ENCODE data around the gene RAP1GDS1.
"Not testable (repeated sequence)": the region's sequence is repeated elsewhere in the genome, so short reads cannot be mapped to it uniquely, and the experiment has no call there.

Gene RAP1GDS1

GRCh38 chr4:98433691-98434090 is 172.5 kb downstream of the RAP1GDS1 start:
- DNase-seq (ENCODE audit: low spot score): no peak

GRCh38 chr4:98434816-98435215 is 173.6 kb downstream of the RAP1GDS1 start:
- no peak for DNase-seq (ENCODE audit: low spot score)

- DNase-seq (ENCODE audit: low spot score): no peak
These were observed 183.2 kb downstream of the RAP1GDS1 start for GRCh38 chr4:98444371-98444770.

- DNase-seq (ENCODE audit: low spot score): no peak
These were observed 185.6 kb downstream of the RAP1GDS1 start for GRCh38 chr4:98446499-98447375.

- DNase-seq (ENCODE audit: low spot score): no peak
These were observed 186.5 kb downstream of the RAP1GDS1 start for GRCh38 chr4:98447648-98448047.

- DNase-seq (ENCODE audit: low spot score): no peak
These were observed 187.7 kb downstream of the RAP1GDS1 start for GRCh38 chr4:98448908-98449307.

GRCh38 chr4:98452091-98452490 is 190.9 kb downstream of the RAP1GDS1 start:
- no peak for DNase-seq (ENCODE audit: low spot score)

GRCh38 chr4:98457422-98457821 is 196.2 kb downstream of the RAP1GDS1 start:
- not testable (repeated sequence) for DNase-seq (ENCODE audit: low spot score)

- DNase-seq (ENCODE audit: low spot score): not testable (repeated sequence)
These were observed 200.1 kb downstream of the RAP1GDS1 start for GRCh38 chr4:98461121-98461865.

GRCh38 chr4:98462487-98462886 is 201.3 kb downstream of the RAP1GDS1 start:
- DNase-seq (ENCODE audit: low spot score): no peak

GRCh38 chr4:98466868-98467599 is 205.8 kb downstream of the RAP1GDS1 start:
- DNase-seq (ENCODE audit: low spot score): no peak

- peak; percentile 86 for DNase-seq (ENCODE audit: low spot score)
These were observed 206.5 kb downstream of the RAP1GDS1 start for GRCh38 chr4:98467627-98468072.

GRCh38 chr4:98468709-98469108 is 207.5 kb downstream of the RAP1GDS1 start:
- peak; percentile 38 for DNase-seq (ENCODE audit: low spot score)

GRCh38 chr4:98469771-98470170 is 208.6 kb downstream of the RAP1GDS1 start:
- DNase-seq (ENCODE audit: low spot score): no peak

GRCh38 chr4:98470366-98470765 is 209.2 kb downstream of the RAP1GDS1 start:
- DNase-seq (ENCODE audit: low spot score): no peak

- no peak for DNase-seq (ENCODE audit: low spot score)
These were observed 209.6 kb downstream of the RAP1GDS1 start for GRCh38 chr4:98470831-98471230.

- no peak for DNase-seq (ENCODE audit: low spot score)
These were observed 211.9 kb downstream of the RAP1GDS1 start for GRCh38 chr4:98473046-98473445.

- no peak for DNase-seq (ENCODE audit: low spot score)
These were observed 213.2 kb downstream of the RAP1GDS1 start for GRCh38 chr4:98474408-98474844.

- DNase-seq (ENCODE audit: low spot score): no peak
These were observed 215.7 kb downstream of the RAP1GDS1 start for GRCh38 chr4:98476891-98477290.

- DNase-seq (ENCODE audit: low spot score): not testable (repeated sequence)
These were observed 218.4 kb downstream of the RAP1GDS1 start for GRCh38 chr4:98479590-98479989.

GRCh38 chr4:98480535-98480934 is 219.4 kb downstream of the RAP1GDS1 start:
- DNase-seq (ENCODE audit: low spot score): no peak

GRCh38 chr4:98481167-98481566 is 220.0 kb downstream of the RAP1GDS1 start:
- no peak for DNase-seq (ENCODE audit: low spot score)
